GM10847 (cell line): Measurements from ENCODE around the gene PARP6.

ENCODE experiments used
- POLR2A ChIP-seq: IDR thresholded peaks from 2 replicates; pipeline ENCODE4 v1.6.1; 2011; ENCODE audit not compliant: insufficient read length; ENCODE audit errors: extremely low read depth

PARP6 gene

GRCh38 chr15:72249142-72249810 lies 23.1 kb downstream of the PARP6 start:
- no peak for TF ChIP-seq POLR2A

GRCh38 chr15:72248514-72248913 lies 23.8 kb downstream of the PARP6 start:
- no peak for TF ChIP-seq POLR2A

DNA sequence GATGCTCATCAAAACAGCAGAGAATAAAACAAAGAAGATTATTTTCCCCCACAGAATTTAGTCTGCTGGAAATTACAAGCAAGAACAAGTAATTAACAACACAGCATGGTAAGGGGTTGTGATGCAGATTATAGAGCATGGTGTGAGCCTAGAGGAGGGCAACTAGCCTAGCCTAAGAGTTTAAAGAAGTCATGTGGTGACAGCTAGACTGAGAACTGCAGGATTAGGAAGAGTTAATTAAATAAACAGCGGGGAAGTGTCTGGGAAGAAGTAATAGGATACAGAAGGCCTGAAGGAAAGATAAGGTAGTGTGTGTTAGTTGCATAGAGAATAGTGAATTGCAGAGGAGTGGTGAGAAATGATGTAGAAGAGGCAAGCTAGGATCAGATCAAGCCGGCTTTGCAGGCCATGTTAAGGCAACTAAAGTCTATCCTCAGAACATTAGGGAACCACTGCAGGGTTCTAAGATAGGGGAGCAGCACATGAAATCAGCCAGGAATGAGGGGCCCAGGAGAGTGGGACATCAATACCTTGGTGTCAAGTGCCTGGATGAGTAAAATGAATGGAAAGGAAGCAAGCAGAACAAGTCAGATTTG lies 29.5 kb downstream of the PARP6 start:
- TF ChIP-seq POLR2A, result no peak

DNA sequence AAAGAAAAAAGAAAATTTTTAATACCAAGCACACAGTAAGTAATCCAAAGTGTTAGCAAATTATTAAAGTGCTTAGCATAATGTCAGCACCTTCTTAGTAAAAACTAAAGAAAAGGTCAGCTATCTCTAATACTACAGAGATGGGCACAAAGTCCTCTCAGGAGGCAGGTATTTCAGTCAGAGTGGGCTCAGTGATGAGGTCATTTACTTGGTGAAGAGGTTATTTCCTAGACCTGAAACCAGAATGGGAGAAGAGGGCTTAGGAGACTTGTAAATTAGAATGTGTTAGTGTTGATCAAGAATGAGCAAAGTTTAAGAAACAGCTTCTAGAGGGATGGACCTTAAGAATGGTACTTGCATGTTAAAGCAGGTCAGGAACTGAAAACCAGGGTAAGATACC lies 32.7 kb downstream of the PARP6 start:
- no peak for TF ChIP-seq POLR2A

DNA sequence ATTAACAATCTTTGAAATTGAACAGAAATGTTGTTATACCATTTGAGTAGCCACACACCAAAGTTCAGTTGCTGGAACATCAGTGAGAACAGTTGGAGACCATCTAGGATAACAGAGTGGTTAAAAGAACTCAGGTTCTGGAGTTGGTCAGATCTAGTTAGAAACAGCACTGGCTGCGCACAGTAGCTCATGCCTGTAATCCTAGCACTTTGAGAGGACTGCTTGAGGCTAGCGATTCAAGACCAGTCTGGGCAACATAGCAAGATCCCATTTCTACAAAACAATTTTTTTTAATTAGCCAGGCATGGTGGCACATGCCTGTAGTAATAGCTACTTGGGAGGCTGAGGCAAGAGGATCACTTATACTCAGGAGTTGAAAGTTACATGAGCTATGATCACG lies 33.8 kb downstream of the PARP6 start:
- no peak for TF ChIP-seq POLR2A

DNA sequence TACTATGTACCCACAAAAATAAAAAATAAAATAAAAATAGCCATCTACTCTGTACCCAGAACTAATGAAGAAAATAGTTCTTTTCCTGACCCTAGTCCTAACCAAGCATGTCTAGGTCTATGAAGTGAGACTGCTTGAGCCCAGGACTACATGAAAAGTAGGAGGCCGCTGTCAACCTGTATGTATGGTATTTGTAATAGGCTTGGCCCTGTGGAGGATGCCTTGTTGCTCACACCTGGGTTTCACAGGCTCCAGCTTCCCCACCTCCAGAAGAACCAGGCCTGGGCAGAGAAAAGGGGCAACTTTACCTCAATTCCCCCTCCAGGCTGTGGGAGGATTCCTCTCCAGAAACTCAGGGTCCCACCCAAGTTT lies 34.5 kb downstream of the PARP6 start:
- no peak for TF ChIP-seq POLR2A

DNA sequence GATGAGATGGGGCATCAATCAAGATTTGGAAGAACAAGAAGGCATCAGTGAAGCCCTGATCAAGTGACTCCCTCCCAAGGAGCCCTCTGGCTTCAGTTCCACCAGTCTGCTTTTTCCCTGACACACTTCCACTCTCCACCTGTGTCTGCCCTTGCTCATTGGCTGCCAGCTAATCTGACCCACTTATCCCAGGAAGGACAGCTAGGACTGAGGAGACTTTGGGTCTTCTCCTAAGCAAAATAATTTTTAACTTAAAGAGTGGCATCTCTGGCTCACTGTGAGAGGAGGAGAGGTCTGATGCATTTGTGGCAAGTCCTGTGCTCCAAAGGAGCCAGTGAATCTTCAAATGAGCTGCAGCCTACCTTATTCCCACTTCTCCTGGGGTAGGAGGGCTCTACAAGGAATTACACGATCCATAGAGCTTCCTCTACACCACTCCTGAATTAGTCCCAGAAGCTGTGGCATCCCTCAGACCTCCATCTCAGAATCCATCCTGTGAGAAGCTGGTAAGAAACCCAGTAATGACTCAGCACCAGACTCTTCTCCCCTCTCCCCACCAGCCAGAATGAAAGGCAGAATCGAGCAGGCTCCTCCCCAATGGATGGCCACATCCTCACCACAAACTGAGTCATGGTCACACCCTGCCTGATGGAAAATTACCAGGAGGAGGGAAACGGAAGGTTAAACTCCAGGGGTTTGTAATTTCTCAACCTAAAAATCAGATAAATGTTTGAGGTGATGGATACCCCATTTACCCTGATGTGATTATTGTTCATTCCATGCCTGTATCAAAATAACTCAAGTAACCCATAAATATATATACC lies 35.1 kb downstream of the PARP6 start:
- TF ChIP-seq POLR2A, result no peak

- TF ChIP-seq POLR2A, result no peak
Measured at GRCh38 chr15:72236381-72237003, 35.9 kb downstream of the PARP6 start.

DNA sequence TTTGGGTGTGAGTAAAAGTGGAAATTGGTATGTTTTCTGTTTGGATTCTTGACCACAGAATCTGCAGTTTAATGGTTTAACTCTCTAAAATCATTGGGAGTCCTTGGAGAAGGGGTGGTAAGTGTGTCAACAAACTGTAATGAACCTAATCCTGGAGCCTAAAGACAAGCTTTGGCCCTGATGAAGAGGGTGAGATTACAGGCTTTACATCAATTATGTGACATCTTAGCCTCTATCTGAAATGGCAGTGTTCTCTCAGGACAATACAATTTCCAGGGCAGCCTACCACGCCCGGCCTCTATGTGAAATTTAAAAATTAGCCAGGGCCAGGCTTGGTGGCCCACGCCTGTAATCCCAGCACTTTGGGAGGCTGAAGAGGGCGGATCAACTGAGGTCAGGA lies 37.1 kb downstream of the PARP6 start:
- no peak for TF ChIP-seq POLR2A

DNA sequence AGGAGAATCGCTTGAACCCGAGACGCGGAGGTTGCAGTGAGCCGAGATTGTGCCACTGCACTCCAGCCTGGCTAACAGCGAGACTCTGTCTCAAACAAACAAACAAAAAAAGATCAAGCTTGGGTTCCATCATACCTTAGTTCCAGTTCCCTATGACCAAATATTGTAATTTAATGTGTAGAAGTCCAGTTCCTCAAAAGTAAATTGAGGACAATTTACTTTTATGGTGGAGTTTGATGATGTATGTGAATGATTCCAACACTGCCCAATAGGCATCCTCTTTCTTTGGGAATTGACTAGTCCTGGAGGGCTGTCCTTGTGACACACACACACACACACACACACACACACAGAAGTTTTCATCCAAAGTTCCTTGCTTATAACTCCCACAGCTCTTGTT lies 38.6 kb downstream of the PARP6 start:
- TF ChIP-seq POLR2A, result no peak

GRCh38 chr15:72231833-72232478 lies 40.4 kb downstream of the PARP6 start:
- TF ChIP-seq POLR2A, result no peak

- peak; percentile 99 for TF ChIP-seq POLR2A
Measured at GRCh38 chr15:72231066-72231832, 41.1 kb downstream of the PARP6 start, which contains the start of gene PKM. TSS of gene PKM (minus strand) at chr15:72231190. CDS start at chr15:72219097, 12,093 bp downstream.

DNA sequence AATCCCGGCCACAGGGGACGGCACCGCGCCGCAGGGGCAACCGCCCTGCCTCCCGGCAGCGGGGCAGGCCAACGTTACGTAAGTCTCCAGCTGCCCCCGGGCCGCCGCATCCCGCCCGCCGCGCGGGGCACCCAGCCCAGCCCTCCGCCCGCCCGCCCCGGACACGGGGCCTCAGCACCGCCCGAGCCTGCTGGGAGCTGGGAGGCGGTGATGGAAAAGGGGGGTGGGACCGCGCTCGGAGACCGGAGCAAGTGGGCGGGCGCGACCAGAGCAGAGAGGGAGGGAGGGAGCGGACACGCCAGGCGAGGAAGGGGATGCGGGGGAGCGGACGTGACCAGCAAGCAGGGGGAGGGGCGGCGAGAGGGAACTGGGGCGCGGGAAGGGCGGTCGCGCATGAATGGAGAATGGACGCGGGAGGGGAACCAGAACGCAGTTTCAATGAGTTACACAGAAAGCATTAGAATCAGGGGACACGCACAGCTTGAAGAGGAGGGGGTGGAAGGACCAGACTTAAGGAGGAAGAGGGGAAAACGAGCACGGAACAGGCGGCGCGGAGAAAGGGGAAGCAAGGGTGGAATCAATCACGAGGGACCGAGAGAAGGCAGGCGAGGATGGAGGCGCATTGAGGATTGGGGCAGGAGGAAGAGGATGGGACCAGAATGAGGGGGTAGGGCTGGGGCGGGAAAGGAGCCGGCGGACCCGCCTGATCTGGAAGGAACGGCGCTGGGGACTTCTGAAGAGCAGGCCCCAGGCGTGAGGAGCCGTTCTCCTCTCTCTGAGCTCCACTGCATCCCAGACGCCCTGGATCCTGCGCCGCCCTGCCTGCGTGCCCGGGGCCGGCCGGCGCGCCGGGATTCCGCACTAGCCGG lies 41.9 kb downstream of the PARP6 start:
- peak; percentile 41 for TF ChIP-seq POLR2A

DNA sequence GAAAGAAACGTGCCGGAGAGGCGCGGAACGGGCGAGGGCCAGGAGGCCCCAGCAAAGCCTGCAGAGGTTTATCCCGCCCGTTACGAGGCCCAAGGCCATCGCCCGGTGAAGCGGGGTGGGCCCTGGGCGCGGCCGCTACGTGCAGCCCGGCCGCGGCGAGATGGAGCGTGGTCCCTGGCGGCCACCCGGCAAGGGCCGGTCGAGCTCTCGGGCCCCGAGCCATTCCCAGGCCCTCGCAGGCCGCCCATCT lies 42.5 kb downstream of the PARP6 start:
- TF ChIP-seq POLR2A, result no peak
